Activated T-helper 1 cell treated with anti-CD3 and anti-CD28 coated beads, Interleukin-12 subunit alpha, Interleukin-12 subunit beta, Interleukin-2, Interleukin-4 antibody, amounts not matched to agents 30 ng/mL and 10 ng/mL and 1 ng/mL, durations not matched to agents 14 hours and 24 hours and 36 hours (primary cell): ENCODE measurements around the gene SMYD3. TPM values are rescaled to one million over a fixed set of nuclear protein-coding genes. Genes with fewer than 3 reads are reported as not detected.

Experiments
- DNase-seq: peaks from one replicate; pipeline ENCODE4 v3.0.0; 2021; ENCODE audit warnings: low spot score
- H3K27ac Mint-ChIP-seq: one replicate; pipeline ENCODE4 v1.8.0; 2021; ENCODE audit warnings: mild to moderate bottlenecking, mixed read lengths
- H3K27me3 Mint-ChIP-seq: one replicate; pipeline ENCODE4 v1.8.0; 2022; ENCODE audit warnings: mild to moderate bottlenecking, moderate library complexity, mixed read lengths; ENCODE audit not compliant: insufficient read depth
- H3K36me3 Mint-ChIP-seq: one replicate; pipeline ENCODE4 v1.8.0; 2021; ENCODE audit warnings: low read depth, mixed read lengths
- H3K4me1 Mint-ChIP-seq: one replicate; pipeline ENCODE4 v1.8.0; 2021; ENCODE audit warnings: low read depth, mixed read lengths
- H3K4me3 Mint-ChIP-seq: one replicate; pipeline ENCODE4 v1.8.0; 2021; ENCODE audit warnings: mild to moderate bottlenecking, moderate library complexity, mixed read lengths
- H3K9me3 Mint-ChIP-seq: one replicate; pipeline ENCODE4 v1.8.0; 2021; ENCODE audit warnings: mixed read lengths
- intact Hi-C: fragments of 100-400 bp; cut with micrococcal nuclease; formaldehyde crosslinking; loops from one replicate; pipeline ENCODE4 v1.15.1; 2024
- total RNA-seq: library from RNA; stranded (reverse); gene quantifications from 2 replicates; pipeline ENCODE4 v1.2.3, GENCODE V29; 2022

The SMYD3 gene
- total RNA-seq, 1 donor from 2014 or later = 21.7 TPM

DNA sequence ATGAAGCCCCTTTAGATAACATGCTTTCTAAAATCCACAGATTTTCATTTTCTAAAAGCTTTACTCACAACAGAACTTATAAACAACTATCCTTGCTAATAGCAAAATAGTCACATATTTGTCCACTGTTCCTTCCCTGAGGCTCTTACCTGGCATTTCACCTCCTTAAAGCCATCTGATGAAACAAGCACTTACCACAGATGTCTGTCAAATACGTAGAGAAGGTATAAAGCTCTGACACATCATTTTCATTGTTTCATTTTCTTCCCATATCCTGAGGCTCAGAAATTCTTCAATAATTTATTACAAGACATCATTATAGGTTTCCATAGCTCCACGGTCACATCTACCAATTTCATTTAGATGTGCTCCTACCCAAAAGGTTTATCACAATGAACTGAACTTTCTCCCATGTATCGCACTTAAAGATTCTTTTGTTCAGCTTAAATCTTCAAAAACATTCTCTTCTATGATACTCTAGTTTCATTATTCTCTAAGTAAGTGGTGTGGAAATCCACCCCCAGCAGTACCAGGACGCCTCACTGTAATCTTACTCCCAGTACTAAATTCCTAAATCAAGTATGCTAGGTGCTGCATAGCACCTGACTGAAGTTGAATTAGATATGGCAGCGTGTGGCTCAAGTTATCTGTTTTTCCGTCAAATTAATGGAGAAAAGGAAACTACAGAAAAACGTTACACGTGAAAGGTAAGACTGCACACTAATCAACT lies 569.6 kb downstream of the SMYD3 start:
- intact Hi-C loops = no loop called here
- no peaks in the 10 kb centered on the region for H3K36me3 Mint-ChIP-seq
- peaks cover 2% of the 10 kb centered on the region for H3K4me1 Mint-ChIP-seq
- no peak overlapping the region for H3K4me3 Mint-ChIP-seq
- DNase-seq = no peak
- peaks cover 6% of the 10 kb centered on the region for H3K27me3 Mint-ChIP-seq
- H3K9me3 Mint-ChIP-seq = no peaks in the 10 kb centered on the region
- H3K27ac Mint-ChIP-seq = no peak overlapping the region

DNA sequence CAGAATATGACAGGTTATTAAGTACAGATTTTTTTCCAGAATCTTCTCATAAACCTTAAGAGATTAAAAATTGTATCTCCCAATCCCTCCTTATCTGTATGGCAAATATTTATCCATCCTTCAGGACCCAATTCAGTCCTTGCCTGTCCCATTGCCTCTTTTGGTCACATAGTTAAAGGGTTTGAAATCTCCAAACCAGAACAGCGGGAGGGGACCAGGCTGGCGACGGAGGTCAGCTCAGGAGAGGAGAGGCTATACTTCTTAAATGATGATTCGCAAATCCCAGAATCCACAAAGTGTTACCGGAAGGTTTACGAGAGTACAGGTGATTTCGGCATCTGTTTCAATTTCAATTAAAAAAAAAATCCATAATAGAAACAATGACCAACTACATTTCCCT lies 572.7 kb downstream of the SMYD3 start:
- Mint-ChIP-seq H3K36me3 (no peaks in the 10 kb centered on the region), H3K4me1 (no peaks in the 10 kb centered on the region), H3K27ac (no peak overlapping the region), H3K9me3 (no peaks in the 10 kb centered on the region), H3K4me3 (no peak overlapping the region), H3K27me3 (no peaks in the 10 kb centered on the region)
- intact Hi-C loops = no loop called here
- no peak for DNase-seq

DNA sequence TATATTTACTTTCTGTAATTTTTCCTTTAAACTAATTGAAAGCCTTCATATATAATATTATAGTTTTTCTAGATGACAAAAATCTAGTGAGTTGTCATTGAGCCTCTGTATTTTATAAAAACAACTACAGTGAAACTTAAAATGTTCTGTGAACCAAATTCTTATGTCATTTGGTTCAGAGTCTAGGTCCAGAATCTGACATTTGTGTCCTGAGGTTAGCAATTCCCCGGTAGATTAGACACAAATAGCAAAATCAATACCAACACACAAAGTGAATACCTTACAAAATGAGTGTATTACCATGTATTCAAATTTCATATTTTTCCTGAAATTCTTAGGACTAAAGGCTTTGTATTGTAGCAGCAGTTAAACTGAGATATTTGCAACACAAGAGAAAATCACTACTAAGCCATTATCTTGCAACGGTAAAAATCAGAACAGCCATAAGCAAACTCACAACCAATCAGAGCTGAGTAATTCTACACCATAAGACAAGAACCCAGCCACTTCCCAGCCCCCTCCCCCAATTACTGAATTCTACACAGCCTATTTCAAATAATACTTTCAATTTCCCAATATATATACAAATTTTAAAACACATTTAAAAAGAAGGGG lies 573.5 kb downstream of the SMYD3 start:
- Mint-ChIP-seq H3K9me3 (no peaks in the 10 kb centered on the region), H3K27me3 (no peaks in the 10 kb centered on the region), H3K27ac (no peak overlapping the region), H3K36me3 (no peaks in the 10 kb centered on the region), H3K4me1 (no peaks in the 10 kb centered on the region), H3K4me3 (no peak overlapping the region)
- intact Hi-C loops = no loop called here
- no peak for DNase-seq

DNA sequence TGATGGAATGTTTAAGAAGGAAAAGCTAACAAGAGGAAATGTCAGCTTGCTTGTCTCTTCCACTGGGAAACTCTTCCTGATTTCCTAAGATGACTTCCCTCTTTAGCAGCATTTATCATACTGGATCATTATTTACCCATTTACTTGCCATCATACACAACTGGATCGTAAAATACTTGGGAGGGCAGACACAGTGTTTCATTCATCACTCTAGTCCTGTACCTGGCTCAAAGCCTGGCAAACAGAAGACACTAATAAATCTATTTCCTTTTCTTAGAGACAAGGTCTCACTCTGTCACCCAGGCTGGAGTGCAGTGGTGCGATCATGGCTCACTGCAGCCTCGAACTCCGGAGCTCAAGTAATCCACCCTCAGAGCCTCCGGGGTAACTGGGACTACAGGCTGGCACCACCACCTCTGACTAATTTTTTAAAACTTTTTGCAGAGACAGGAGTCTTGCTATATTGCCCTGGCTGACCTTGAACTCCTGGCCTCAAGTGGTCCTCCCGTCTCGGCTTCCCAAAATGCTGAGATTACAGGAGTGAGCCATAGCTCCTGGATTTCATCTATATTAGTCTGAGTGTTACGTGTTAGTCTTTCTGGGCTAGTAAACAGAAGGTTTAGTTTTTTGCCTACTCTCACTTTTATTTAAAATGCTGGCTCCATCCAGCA lies 574.6 kb downstream of the SMYD3 start:
- Mint-ChIP-seq H3K36me3 (no peaks in the 10 kb centered on the region), H3K4me3 (no peak overlapping the region), H3K27ac (no peak overlapping the region), H3K27me3 (no peaks in the 10 kb centered on the region), H3K4me1 (no peaks in the 10 kb centered on the region), H3K9me3 (no peaks in the 10 kb centered on the region)
- intact Hi-C loops = no loop called here
- no peak for DNase-seq

DNA sequence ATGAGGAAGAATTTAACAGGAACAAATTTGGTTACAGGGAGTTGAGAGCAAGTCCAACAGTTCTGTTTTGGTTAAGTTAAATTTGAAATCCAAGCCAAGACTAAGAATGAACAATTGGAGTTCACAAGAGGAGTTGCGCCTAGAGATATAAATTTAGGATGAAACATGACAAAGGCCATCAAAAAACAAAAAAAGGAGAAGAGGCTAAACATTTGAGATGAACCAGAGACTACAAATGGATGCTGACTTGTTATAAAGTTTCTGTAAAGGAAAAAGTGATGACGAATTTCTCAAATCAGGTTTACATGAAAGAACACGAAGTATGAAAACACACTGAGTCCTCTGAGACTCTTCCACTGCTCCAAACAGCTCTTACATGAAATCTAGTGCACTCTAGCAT lies 575.6 kb downstream of the SMYD3 start:
- H3K36me3 Mint-ChIP-seq = no peaks in the 10 kb centered on the region
- no peaks in the 10 kb centered on the region for H3K4me1 Mint-ChIP-seq
- no peak overlapping the region for H3K27ac Mint-ChIP-seq
- H3K27me3 Mint-ChIP-seq = no peaks in the 10 kb centered on the region
- no peak for DNase-seq
- intact Hi-C loops = no loop called here
- H3K9me3 Mint-ChIP-seq = no peaks in the 10 kb centered on the region
- H3K4me3 Mint-ChIP-seq = no peak overlapping the region

DNA sequence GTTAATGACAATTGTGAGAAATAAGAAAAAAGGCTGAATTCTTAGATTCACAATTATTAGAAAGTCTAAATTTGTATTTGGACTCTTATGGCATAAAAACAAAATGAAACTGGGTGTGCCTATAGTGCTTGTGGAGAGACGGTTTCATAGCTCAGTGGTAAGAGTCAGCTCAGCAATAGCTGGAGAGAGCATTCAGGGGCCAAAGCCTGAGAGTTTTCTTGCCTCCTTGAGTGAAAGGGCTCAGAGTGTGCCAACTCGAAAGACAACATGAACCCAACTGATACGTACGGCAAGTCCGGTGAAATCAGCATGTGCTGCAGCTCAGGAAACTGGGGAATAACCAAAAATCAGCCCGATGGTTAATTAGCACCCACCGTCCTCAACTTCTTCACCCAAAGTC lies 577.9 kb downstream of the SMYD3 start:
- DNase-seq = no peak
- no peaks in the 10 kb centered on the region for H3K9me3 Mint-ChIP-seq
- intact Hi-C loops = no loop called here
- no peaks in the 10 kb centered on the region for H3K36me3 Mint-ChIP-seq
- H3K27ac Mint-ChIP-seq = no peak overlapping the region
- H3K4me1 Mint-ChIP-seq = no peaks in the 10 kb centered on the region
- H3K27me3 Mint-ChIP-seq = no peaks in the 10 kb centered on the region
- H3K4me3 Mint-ChIP-seq = no peak overlapping the region

DNA sequence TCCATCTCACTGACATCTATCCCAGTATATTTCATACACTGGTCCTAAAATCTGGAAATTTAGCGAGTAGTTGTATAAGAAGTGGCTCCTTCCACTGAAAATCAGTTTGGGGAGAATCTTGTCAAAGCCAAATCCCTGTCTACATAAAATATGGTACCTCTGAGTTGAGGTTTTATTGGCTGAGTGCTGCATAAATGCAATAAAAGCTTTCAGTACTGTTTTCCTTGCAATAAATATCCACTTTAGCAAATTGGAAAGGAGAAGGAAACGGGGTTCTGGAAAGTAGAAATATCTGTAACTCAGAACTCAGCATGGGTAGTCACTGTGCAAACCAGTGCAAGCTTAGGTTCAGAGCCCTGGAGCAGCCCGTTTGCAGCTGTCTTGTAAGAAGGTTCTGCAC lies 580.2 kb downstream of the SMYD3 start:
- no peaks in the 10 kb centered on the region for H3K27me3 Mint-ChIP-seq
- DNase-seq = no peak
- H3K27ac Mint-ChIP-seq = no peak overlapping the region
- H3K36me3 Mint-ChIP-seq = no peaks in the 10 kb centered on the region
- H3K4me1 Mint-ChIP-seq = no peaks in the 10 kb centered on the region
- H3K4me3 Mint-ChIP-seq = no peak overlapping the region
- intact Hi-C loops = no loop called here
- H3K9me3 Mint-ChIP-seq = no peaks in the 10 kb centered on the region

DNA sequence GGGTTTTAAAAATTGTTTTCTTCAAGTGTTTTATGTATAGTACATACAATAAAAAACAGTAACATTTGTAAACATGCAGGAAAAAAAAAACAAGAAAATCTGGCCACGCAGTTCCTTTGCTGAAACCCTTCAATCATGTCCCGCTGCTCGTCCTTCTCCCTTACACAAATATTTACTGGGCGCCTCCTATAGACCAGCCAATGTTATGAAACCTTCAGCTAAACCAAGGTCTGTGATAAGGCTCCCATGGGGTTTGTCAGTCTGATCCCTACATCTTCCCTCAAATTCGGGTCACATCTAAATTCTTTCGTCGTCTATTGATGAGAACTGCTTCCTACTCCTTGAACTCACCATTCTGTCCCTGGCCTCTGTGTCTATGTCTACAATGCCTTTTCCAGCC lies 583.9 kb downstream of the SMYD3 start:
- intact Hi-C loops = no loop called here
- Mint-ChIP-seq H3K36me3 (no peaks in the 10 kb centered on the region), H3K27me3 (no peaks in the 10 kb centered on the region), H3K9me3 (peaks cover 7% of the 10 kb centered on the region), H3K27ac (no peak overlapping the region), H3K4me3 (no peak overlapping the region), H3K4me1 (no peaks in the 10 kb centered on the region)
- no peak for DNase-seq

DNA sequence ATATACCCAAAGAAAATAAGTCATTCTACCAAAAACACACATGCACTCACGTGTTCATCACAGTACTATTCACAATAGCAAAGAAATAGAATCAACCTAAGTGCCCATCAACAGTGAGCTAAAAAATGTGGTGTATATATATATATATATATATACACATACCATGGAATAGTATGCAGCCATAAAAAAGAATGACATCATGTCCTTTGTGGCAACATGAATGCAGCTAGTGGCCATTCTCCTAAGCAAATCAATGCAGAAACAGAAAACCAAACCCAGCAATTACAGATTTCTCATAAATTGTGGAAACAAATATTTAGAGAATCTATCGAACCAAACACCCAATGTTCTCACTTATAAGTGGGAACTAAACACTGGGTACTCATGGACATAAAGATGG lies 585.7 kb downstream of the SMYD3 start:
- H3K36me3 Mint-ChIP-seq = no peaks in the 10 kb centered on the region
- H3K4me1 Mint-ChIP-seq = no peaks in the 10 kb centered on the region
- DNase-seq = no peak

DNA sequence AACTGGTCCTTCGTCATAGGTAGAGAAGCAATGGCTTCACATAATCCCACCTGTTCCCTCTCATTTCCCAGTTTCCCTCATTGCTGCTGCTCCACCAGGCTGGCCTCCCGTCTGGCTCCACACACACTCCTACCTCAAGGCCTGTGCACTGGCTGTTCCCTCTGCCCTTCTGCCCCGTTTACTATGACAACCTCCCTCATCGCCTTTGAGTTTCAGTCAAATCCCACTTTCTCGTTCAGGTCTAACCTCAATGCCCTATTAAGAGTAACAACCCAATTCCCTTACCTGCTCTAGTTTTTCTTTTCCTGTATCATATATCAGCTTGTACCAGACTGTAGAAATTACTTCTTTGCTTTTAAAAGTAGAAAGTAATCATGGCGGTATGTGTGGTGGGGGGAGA lies 589.7 kb downstream of the SMYD3 start:
- Mint-ChIP-seq H3K27ac (no peak overlapping the region), H3K9me3 (peaks cover 11% of the 10 kb centered on the region), H3K27me3 (no peaks in the 10 kb centered on the region), H3K36me3 (peaks cover 3% of the 10 kb centered on the region), H3K4me3 (no peak overlapping the region), H3K4me1 (no peaks in the 10 kb centered on the region)
- intact Hi-C loops = no loop called here
- no peak for DNase-seq

More for the DNA sequence above, 585.7 kb downstream of the SMYD3 start:
- intact Hi-C loops = no loop called here
- H3K4me3 Mint-ChIP-seq = no peak overlapping the region
- H3K27ac Mint-ChIP-seq = no peak overlapping the region
- peaks cover 7% of the 10 kb centered on the region for H3K9me3 Mint-ChIP-seq
- no peaks in the 10 kb centered on the region for H3K27me3 Mint-ChIP-seq

DNA sequence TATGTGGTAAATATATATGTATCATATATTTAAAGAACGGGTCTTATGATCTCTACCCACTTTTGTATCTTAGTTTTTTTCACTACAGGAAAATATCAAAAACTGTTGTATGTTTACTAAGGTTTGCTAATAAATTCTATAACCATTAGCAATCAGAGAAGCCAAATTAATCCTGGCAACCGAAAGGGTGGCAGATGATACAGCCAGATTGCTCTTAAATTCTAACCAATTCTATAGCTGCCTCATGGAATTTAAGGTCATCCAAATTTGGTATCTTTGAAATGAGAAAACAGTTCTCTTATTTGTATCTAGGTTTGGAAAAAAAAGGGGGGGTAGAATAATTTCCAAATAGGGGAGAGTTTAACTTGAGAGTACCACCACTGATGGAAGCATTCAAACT lies 591.2 kb downstream of the SMYD3 start:
- no peaks in the 10 kb centered on the region for H3K4me1 Mint-ChIP-seq
- H3K27ac Mint-ChIP-seq = no peak overlapping the region
- intact Hi-C loops = no loop called here
- H3K27me3 Mint-ChIP-seq = no peaks in the 10 kb centered on the region
- H3K4me3 Mint-ChIP-seq = no peak overlapping the region
- DNase-seq = no peak
- peaks cover 3% of the 10 kb centered on the region for H3K36me3 Mint-ChIP-seq
- H3K9me3 Mint-ChIP-seq = peaks cover 10% of the 10 kb centered on the region

DNA sequence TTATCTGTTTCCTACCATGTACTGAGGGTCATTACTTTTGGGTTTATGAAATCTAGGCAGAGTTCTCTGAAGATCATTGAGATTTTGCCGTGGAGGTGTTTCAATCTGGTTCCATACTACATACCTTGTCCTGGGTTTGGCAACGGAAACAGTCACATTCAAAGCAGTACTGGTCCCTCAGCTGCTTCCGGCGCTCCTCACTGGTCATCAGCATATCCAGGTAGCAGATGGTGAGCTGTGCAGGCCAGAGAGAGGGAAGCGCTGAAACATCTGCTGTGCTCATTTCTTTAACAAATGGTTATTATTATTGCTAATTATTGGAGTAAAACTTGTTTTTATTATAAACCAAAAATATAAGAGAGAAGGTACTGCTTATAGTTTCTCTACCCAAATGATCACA lies 591.7 kb downstream of the SMYD3 start:
- no peaks in the 10 kb centered on the region for H3K27me3 Mint-ChIP-seq
- peaks cover 3% of the 10 kb centered on the region for H3K36me3 Mint-ChIP-seq
- H3K4me3 Mint-ChIP-seq = no peak overlapping the region
- H3K9me3 Mint-ChIP-seq = peaks cover 9% of the 10 kb centered on the region
- intact Hi-C loops = no loop called here
- no peak overlapping the region for H3K27ac Mint-ChIP-seq
- H3K4me1 Mint-ChIP-seq = no peaks in the 10 kb centered on the region
- DNase-seq = no peak

DNA sequence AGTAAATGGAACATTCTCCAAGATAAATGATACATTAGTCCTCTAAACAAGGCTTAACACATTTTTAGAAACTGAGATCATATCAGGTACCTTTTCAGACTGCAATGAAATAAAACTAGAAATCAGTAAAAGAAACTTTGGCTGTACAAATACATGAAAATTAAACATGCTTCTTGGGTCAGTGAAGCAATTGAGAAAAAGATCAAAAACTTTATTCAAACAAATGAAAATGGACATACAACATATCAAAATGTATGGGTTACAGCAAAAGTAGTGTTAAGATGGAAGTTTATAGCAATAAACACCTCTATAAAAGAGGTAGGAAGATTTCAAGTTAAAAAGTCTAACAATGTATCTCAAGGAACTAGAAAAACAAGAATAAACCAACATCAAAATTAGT lies 598.5 kb downstream of the SMYD3 start:
- Mint-ChIP-seq H3K27me3 (no peaks in the 10 kb centered on the region), H3K36me3 (no peaks in the 10 kb centered on the region), H3K27ac (no peak overlapping the region), H3K4me1 (no peaks in the 10 kb centered on the region), H3K4me3 (no peak overlapping the region), H3K9me3 (peaks cover 3% of the 10 kb centered on the region)
- no peak for DNase-seq
- intact Hi-C loops = no loop called here
